IPS-18a (cell line): ENCODE data around the gene ZNF428.
"Not testable (repeated sequence)": the region's sequence is repeated elsewhere in the genome, so short reads cannot be mapped to it uniquely, and the experiment has no call there.

Experiments used
- H3K27ac ChIP-seq: one replicate; pipeline ENCODE4 v1.5.1; 2013; ENCODE audit warnings: low read length
- H3K27me3 ChIP-seq: one replicate; pipeline ENCODE4 v1.6.1; 2013; ENCODE audit warnings: mild to moderate bottlenecking, low read length; ENCODE audit not compliant: control insufficient read depth, insufficient read depth
- H3K36me3 ChIP-seq: one replicate; pipeline ENCODE4 v1.6.1; 2013; ENCODE audit warnings: low read depth, low read length; ENCODE audit not compliant: control insufficient read depth
- H3K4me1 ChIP-seq: one replicate; pipeline ENCODE4 v1.6.1; 2013; ENCODE audit warnings: low read depth, low read length; ENCODE audit not compliant: control insufficient read depth
- H3K4me3 ChIP-seq: one replicate; pipeline ENCODE4 v1.5.1; 2013; ENCODE audit warnings: low read length
- H3K9ac ChIP-seq: one replicate; pipeline ENCODE4 v1.6.1; 2013; ENCODE audit warnings: mild to moderate bottlenecking, low read length, moderate library complexity
- H3K9me3 ChIP-seq: one replicate; pipeline ENCODE4 v1.6.1; 2013; ENCODE audit warnings: low read depth, low read length; ENCODE audit not compliant: control insufficient read depth

ZNF428 gene

DNA sequence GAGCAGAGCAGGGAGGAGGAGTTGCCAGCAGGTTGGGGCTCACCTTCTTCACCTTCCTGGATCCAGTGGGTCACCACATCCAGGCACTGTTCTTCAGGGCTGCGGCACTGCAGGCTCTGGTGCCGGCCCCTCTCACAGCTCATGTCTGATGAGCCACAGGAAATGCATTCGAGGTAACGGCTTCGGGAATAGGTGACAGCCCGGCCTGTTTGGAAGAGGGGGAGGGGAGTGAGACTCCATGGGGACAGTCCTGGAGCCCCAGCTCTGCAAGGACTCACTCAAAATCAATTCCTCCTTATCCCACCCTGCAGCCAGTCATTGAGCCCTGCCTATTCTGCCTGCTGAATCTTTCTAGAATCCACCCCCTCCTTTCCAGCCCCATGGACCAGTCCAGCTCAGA is 37.0 kb upstream of the ZNF428 start:
- no peak overlapping the region for H3K9ac ChIP-seq
- H3K4me3 ChIP-seq = no peak overlapping the region
- no peaks in the 10 kb centered on the region for H3K4me1 ChIP-seq
- peaks cover 20% of the 10 kb centered on the region for H3K36me3 ChIP-seq
- H3K9me3 ChIP-seq = no peaks in the 10 kb centered on the region
- no peaks in the 10 kb centered on the region for H3K27me3 ChIP-seq
- no peak overlapping the region for H3K27ac ChIP-seq

DNA sequence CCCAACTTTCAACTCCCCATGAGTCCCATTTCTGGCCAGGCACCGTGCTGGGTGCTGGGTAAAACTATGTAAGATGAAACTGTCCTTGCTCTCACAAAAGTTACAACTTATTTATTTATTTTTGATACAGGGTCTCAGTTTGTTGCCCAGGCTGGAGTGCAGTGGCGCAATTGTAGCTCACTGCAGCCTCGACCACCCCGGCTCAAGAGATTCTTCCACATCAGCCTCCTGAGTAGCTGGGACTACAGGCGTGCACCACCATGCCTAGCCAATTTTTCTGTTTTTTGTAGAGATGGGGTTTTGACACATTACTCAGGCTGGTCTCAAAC is 33.1 kb upstream of the ZNF428 start:
- no peak overlapping the region for H3K4me3 ChIP-seq
- no peaks in the 10 kb centered on the region for H3K27me3 ChIP-seq
- H3K9ac ChIP-seq = no peak overlapping the region
- no peaks in the 10 kb centered on the region for H3K9me3 ChIP-seq
- H3K36me3 ChIP-seq = peaks cover 19% of the 10 kb centered on the region
- H3K4me1 ChIP-seq = no peaks in the 10 kb centered on the region
- no peak overlapping the region for H3K27ac ChIP-seq

DNA sequence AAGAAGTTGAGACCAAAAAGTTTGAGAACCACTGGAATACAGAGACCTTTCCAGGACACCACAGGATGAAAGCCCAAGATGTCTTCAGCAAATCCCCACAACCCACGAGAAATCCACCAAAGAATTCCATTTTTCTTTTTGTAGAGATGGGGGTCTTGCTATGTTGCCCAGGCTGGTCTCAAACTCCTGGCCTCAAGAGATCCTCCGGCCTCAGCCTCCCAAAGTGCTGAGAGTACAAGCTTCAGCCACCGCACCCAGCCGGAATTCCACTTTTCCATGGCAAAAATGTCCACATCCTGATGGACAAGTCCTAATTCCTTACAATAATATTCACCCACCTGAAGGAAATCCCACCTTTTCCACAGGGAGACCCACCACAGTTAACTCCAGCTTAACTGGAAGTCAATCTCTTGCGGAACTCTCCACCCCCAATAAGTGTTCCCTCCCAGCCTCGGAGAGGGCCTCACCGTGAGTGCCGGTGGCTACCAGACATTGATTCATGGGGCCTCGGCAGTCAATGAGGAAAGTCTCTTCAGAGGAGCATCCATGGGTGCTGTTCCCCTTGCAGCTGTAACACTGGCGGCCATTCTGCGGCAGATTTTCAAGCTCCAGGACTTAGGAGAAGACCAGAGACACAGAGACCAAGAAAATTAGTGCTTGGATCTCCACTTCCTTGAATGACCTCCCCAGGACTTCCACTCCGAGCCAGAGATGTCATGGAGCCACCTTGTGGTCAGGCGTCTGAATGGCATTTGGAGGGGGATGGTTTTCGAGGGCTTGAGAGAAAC is 32.5 kb upstream of the ZNF428 start:
- no peaks in the 10 kb centered on the region for H3K4me1 ChIP-seq
- no peak overlapping the region for H3K4me3 ChIP-seq
- H3K9ac ChIP-seq = no peak overlapping the region
- no peaks in the 10 kb centered on the region for H3K9me3 ChIP-seq
- no peaks in the 10 kb centered on the region for H3K27me3 ChIP-seq
- peaks cover 19% of the 10 kb centered on the region for H3K36me3 ChIP-seq
- no peak overlapping the region for H3K27ac ChIP-seq

DNA sequence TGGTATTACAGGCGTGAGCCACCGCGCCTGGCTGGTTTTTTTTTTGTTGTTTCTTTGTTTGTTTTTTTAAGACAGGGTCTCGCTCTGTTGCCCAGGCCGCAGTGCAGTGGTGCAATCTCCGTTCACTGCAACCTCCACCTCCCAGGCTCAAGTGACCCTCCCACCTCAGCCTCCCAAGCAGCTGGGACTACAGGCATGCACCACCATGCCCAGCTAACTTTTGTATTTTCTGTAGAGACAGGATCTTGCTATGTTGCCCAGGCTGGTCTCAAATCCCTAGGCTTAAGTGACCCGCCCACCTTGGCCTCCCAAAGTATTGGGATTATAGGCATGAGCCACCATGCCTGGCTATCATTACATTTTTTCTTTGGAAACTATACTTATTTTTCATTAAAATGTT is 30.8 kb upstream of the ZNF428 start:
- not testable (repeated sequence) for H3K4me3 ChIP-seq, H3K9ac ChIP-seq
- peaks cover 14% of the 10 kb centered on the region for H3K36me3 ChIP-seq

DNA sequence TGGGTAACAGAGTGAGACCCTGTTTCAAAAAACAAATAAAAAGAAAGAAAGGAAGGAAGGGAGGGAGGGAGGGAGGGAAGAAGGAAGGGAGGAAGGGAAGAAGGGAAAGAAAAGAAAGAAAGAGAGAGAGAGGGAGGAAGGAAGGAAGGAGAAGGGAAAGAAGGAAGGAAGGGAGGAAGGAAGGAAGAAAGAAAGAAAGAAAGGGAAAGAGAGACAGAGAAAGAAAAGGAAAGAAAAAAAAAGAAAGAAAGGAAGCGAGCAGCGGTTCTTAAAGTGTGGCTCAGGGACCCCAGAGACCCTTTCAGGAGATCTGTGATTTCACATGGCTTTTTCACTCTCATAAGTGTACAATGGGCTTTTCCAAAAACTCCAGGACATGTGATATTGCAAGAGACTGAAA is 30.1 kb upstream of the ZNF428 start:
- Histone ChIP-seq H3K4me1 (no peaks in the 10 kb centered on the region), H3K4me3 (no peak overlapping the region), H3K36me3 (peaks cover 10% of the 10 kb centered on the region), H3K9me3 (no peaks in the 10 kb centered on the region), H3K27me3 (no peaks in the 10 kb centered on the region), H3K9ac (no peak overlapping the region), H3K27ac (no peak overlapping the region)

More for the DNA sequence above, 30.8 kb upstream of the ZNF428 start:
- H3K27ac ChIP-seq, H3K27me3 ChIP-seq, H3K4me1 ChIP-seq, H3K9me3 ChIP-seq: not testable (repeated sequence)

GRCh38 chr19:43648633-43649032 is 29.2 kb upstream of the ZNF428 start:
- no peak overlapping the region for H3K4me3 ChIP-seq
- H3K9me3 ChIP-seq = no peaks in the 10 kb centered on the region
- no peak overlapping the region for H3K9ac ChIP-seq
- H3K27me3 ChIP-seq = no peaks in the 10 kb centered on the region
- H3K36me3 ChIP-seq = peaks cover 10% of the 10 kb centered on the region
- no peaks in the 10 kb centered on the region for H3K4me1 ChIP-seq
- H3K27ac ChIP-seq = no peak overlapping the region

DNA sequence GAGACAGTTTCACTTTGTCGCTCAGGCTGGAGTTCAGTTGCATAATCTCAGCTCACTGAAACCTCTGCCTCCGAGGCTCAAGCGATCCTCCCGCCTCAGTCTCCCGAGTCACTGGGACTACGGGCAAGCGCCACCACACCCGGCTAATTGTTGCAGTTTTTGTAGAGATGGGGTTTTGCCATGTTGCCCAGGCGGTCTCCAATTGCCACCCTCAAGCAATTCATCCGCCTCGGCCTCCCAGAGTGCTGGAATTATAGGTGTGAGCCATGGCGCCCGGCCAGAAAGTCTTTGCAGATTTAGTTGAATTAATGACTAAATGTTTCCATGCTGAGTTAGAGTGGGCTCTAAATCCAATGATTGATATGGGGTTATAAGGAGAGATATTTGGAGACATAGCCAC is 24.8 kb upstream of the ZNF428 start:
- Histone ChIP-seq H3K9ac (no peak overlapping the region), H3K4me3 (no peak overlapping the region), H3K9me3 (no peaks in the 10 kb centered on the region), H3K27ac (no peak overlapping the region), H3K27me3 (peaks cover 22% of the 10 kb centered on the region), H3K4me1 (no peaks in the 10 kb centered on the region), H3K36me3 (peaks cover 7% of the 10 kb centered on the region)

DNA sequence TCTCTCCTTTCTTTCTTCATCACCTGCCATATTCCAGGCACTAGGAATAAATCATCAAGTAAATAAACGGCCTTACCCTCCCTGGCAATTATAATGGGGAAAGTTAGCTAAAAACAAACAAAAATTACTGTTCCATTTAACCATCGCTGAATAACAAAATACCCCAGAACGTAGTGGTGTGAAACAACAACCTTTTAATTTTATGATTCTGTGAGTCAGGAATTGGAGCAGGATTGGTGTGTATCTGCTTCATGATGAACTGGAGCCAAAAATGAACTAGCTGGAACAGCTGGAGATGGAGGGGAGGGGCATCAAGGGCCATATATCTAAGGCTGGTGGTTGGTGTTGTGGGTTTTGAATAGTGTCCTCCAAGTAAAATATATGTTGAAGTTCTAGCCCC is 23.9 kb upstream of the ZNF428 start:
- H3K36me3 ChIP-seq = no peaks in the 10 kb centered on the region
- peaks cover 4% of the 10 kb centered on the region for H3K4me1 ChIP-seq
- H3K27me3 ChIP-seq = peaks cover 31% of the 10 kb centered on the region
- H3K27ac ChIP-seq = no peak overlapping the region
- no peak overlapping the region for H3K4me3 ChIP-seq
- no peaks in the 10 kb centered on the region for H3K9me3 ChIP-seq
- H3K9ac ChIP-seq = no peak overlapping the region

DNA sequence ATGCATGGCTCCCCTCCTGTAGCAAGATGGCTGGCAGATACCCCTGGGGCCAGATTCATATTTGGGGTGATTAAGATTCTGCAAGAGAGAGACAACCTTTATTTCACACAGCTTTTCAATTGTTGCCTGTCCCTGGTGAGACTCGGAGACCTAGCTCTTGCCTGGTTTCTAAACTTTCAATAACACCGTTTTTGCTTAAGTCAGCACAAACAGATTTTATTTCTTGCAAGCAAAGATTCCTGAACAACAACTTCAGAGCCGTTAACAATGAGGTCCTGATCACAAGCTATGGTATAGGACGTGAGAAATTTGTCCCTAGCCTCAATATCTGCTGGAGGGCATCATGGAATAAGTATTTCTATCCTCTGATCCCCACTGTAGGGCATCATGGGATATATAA is 23.1 kb upstream of the ZNF428 start:
- Histone ChIP-seq H3K27me3 (peaks cover 39% of the 10 kb centered on the region), H3K4me3 (no peak overlapping the region)

DNA sequence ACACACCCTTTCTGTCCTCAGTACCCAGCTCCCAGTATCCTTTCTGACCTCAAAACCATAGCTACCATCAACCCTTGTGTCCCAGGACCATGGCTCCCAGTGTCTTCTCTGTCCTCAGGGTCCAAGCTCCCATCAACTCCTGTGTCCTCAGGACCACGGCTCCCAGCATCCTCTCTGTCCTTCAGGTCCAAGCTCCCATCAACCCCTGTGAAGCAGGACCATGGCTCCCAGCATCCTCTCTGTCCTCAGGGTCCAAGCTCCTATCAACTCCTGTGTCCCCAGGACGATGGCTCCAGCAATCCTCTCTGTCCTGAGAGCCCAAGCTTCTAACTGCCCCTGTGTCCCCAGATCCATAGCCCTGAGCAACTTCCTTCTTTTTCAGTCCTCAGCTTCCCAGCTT is 21.9 kb upstream of the ZNF428 start:
- H3K27ac ChIP-seq = no peak overlapping the region
- peaks cover 46% of the 10 kb centered on the region for H3K27me3 ChIP-seq
- H3K4me3 ChIP-seq = no peak overlapping the region
- peaks cover 5% of the 10 kb centered on the region for H3K4me1 ChIP-seq
- no peak overlapping the region for H3K9ac ChIP-seq
- H3K36me3 ChIP-seq = no peaks in the 10 kb centered on the region
- no peaks in the 10 kb centered on the region for H3K9me3 ChIP-seq

More for the DNA sequence above, 23.1 kb upstream of the ZNF428 start:
- Histone ChIP-seq H3K36me3 (no peaks in the 10 kb centered on the region), H3K27ac (no peak overlapping the region), H3K9me3 (no peaks in the 10 kb centered on the region), H3K9ac (no peak overlapping the region), H3K4me1 (peaks cover 4% of the 10 kb centered on the region)

DNA sequence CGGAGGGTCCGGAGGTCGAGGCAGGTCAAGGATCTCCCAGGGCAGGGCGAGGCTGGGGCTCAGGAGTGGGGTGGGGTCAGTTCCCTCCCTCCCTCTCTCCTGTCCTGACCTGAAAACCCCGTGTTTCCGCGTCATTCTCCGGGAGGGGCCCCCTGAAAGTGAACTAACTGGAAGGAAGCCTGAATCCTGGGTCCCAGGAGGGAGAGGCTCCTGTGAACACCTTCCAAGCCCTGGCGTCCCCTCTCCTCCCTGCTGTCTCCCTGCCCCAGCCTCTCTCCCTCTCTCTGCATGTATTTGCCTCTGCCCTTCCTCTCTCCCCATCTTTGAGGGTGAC is 21.0 kb upstream of the ZNF428 start:
- H3K36me3 ChIP-seq = no peaks in the 10 kb centered on the region
- H3K4me3 ChIP-seq = peak overlapping the region; percentile 70
- no peak overlapping the region for H3K9ac ChIP-seq
- H3K27me3 ChIP-seq = peaks cover 46% of the 10 kb centered on the region
- no peaks in the 10 kb centered on the region for H3K9me3 ChIP-seq
- peaks cover 8% of the 10 kb centered on the region for H3K4me1 ChIP-seq
- H3K27ac ChIP-seq = no peak overlapping the region

- peak within 1 kb of the TSS; percentile 72 for H3K4me3 ChIP-seq
These were observed 20.3 kb upstream of the ZNF428 start, which contains the start of gene CADM4 for GRCh38 chr19:43639519-43640423. Gene CADM4, minus strand, starts transcription at chr19:43639850. Its CDS starts 60 bp downstream, at chr19:43639790.

More at GRCh38 chr19:43639519-43640423, 20.3 kb upstream of the ZNF428 start, which contains the start of gene CADM4:
- H3K4me1 ChIP-seq = peaks cover 8% of the 10 kb centered on the region
- no peak within 1 kb of the TSS for H3K27ac ChIP-seq
- peaks cover 46% of the 10 kb centered on the region for H3K27me3 ChIP-seq
- H3K9ac ChIP-seq = peak within 1 kb of the TSS; percentile 49
- H3K9me3 ChIP-seq = no peaks in the 10 kb centered on the region
- H3K36me3 ChIP-seq = no peaks in the 10 kb centered on the region
